ENCODE results near the gene INF2. TPM values are rescaled to one million over a fixed set of nuclear protein-coding genes. Genes with fewer than 3 reads are reported as not detected.

Gene INF2
- total and polyA plus RNA-seq, 9 of the 15 experiments (the other 6 are each of a cell fraction or from before 2014, with no cell fraction given) = 0.56 to 31.3 (median 7.8) TPM

GRCh38 chr14:104639885-104640548 is 49.4 kb upstream of the INF2 start (continued):
- TF ChIP-seq SMC3 (conservative IDR thresholded peaks at IDR 0.05; ENCODE audit: insufficient read depth, low read depth, low read length) = peak; percentile 79; the same call in 1 of the 2 replicates
- no peak for TF ChIP-seq DACH1 (IDR thresholded peaks at IDR 0.05; ENCODE audit: partially characterized antibody)
- no peak for TF ChIP-seq ZNF395 (CRISPR knock-in tag; IDR thresholded peaks at IDR 0.05)
- TF ChIP-seq DEAF1 (CRISPR knock-in tag; IDR thresholded peaks at IDR 0.05) = peak; percentile 64
- no peak for TF ChIP-seq BRCA1 (IDR thresholded peaks at IDR 0.05)
- TF ChIP-seq BRCA1 (CRISPR knock-in tag; IDR thresholded peaks at IDR 0.05) = no peak
- TF ChIP-seq NEUROD1 (IDR thresholded peaks at IDR 0.05; ENCODE audit: borderline replicate concordance, low read depth, low read length, partially characterized antibody) = peak; percentile 36
- no peak for TF ChIP-seq TAL1 (IDR thresholded peaks at IDR 0.05)
- peak; percentile 53; the same call in 1 of the 2 replicates for TF ChIP-seq ZNF263 (CRISPR knock-in tag; IDR thresholded peaks at IDR 0.05; ENCODE audit: borderline replicate concordance)
- no peak for TF ChIP-seq HOMEZ (CRISPR knock-in tag; IDR thresholded peaks at IDR 0.05)
- TF ChIP-seq THAP7 (CRISPR knock-in tag; IDR thresholded peaks at IDR 0.05) = no peak
- TF ChIP-seq NONO (IDR thresholded peaks at IDR 0.05; ENCODE audit: low read depth in 2 of 2, low read length in 1 of 2) = no peak
- no peak for TF ChIP-seq NRF1 (conservative IDR thresholded peaks at IDR 0.05 in 1 of 2, IDR thresholded peaks at IDR 0.05 in 1 of 2)

Data from K562 (cell line).